ENCODE results near the gene PTPRG.

DNA sequence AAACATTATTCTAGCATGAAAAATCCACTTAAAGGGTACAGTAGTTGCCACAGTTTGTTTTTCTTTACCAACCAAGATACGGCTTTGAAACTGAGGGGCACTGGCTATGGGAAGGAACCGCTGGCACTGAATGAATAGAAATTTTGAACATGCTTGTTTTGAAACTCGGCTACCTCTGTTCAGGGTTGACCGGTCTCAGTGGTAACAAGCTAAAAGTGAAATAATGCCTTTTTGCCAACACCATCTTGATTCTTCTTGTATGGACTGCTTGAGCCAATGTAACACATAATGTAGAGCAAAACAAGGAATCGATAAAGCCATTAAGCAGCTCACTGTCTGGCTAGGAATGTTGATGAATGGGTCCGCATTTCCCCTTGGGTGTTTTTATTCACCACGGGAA, 36.5 kb downstream of the PTPRG start:
- TF ChIP-seq, protein P1, sequence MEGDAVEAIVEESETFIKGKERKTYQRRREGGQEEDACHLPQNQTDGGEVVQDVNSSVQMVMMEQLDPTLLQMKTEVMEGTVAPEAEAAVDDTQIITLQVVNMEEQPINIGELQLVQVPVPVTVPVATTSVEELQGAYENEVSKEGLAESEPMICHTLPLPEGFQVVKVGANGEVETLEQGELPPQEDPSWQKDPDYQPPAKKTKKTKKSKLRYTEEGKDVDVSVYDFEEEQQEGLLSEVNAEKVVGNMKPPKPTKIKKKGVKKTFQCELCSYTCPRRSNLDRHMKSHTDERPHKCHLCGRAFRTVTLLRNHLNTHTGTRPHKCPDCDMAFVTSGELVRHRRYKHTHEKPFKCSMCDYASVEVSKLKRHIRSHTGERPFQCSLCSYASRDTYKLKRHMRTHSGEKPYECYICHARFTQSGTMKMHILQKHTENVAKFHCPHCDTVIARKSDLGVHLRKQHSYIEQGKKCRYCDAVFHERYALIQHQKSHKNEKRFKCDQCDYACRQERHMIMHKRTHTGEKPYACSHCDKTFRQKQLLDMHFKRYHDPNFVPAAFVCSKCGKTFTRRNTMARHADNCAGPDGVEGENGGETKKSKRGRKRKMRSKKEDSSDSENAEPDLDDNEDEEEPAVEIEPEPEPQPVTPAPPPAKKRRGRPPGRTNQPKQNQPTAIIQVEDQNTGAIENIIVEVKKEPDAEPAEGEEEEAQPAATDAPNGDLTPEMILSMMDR (IDR thresholded peaks at IDR 0.05 in 4 of 5, conservative IDR thresholded peaks at IDR 0.05 in 1 of 5): no peak
- no peak for TF ChIP-seq POLR2A (IDR thresholded peaks at IDR 0.05)
